ENCODE data around the gene DDIT4. TPM values are rescaled to one million over a fixed set of nuclear protein-coding genes. Genes with fewer than 3 reads are reported as not detected.
A peak's percentile ranks its signal among the peaks of the same experiment; 100 is the strongest.

The DDIT4 gene
- total RNA-seq, 1 experiment from 2014 or later, result 157 TPM

- TF ChIP-seq TCF7L2 (IDR thresholded peaks at IDR 0.05; ENCODE audit: low read depth, low read length) (no peak), REST (IDR thresholded peaks at IDR 0.05; ENCODE audit: insufficient read depth in 1 of 2, low read depth in 2 of 2, low read length in 1 of 2) (no peak), CTCF (IDR thresholded peaks at IDR 0.05) (no peak), SIN3A (IDR thresholded peaks at IDR 0.05; ENCODE audit: borderline replicate concordance, insufficient read depth, low read depth, low read length) (no peak), POLR2AphosphoS5 (IDR thresholded peaks at IDR 0.05; ENCODE audit: low read depth, low read length) (no peak)
- ChIA-PET CTCF (no interaction called here), POLR2A (no interaction called here)
- no peaks in the 10 kb centered on the region for H3K27me3 ChIP-seq (ENCODE audit: control insufficient read depth, insufficient read depth, low read length)
- no TSS peak for BruUV-seq (replicated peaks)
- DNase-seq (ENCODE audit: low read depth, low spot score), result no peak
- peaks cover 5% of the 10 kb centered on the region; the same call in 1 of the 2 replicates for H3K36me3 ChIP-seq (ENCODE audit: control insufficient read depth, insufficient read depth, low read length)
- no peak overlapping the region for H3K27ac ChIP-seq (ENCODE audit: low read length)
- no peaks in the 10 kb centered on the region for H3K9me3 ChIP-seq (ENCODE audit: control insufficient read depth, insufficient read depth, low read depth, low read length)
- intact Hi-C loops (cut with micrococcal nuclease; ENCODE audit: unreplicated experiment), result no loop called here
- in situ Hi-C loops (cut with HindIII; ENCODE audit: low pct_unique_long_range_greater_than_20kb, low sequenced_read_pairs), result no loop called here
- H3K4me1 ChIP-seq (ENCODE audit: control insufficient read depth, insufficient read depth, low read length), result peaks cover 21% of the 10 kb centered on the region
- H3K4me3 ChIP-seq (ENCODE audit: low read depth in 2 of 2, low read length in 2 of 2), result no peak overlapping the region
- ATAC-seq, result no peak
These were observed 47.2 kb upstream of the DDIT4 start for GRCh38 chr10:72226418-72227027.

- no TSS peak for BruUV-seq (replicated peaks)
These were observed 45.9 kb upstream of the DDIT4 start for GRCh38 chr10:72227826-72228225.

More at GRCh38 chr10:72227826-72228225, 45.9 kb upstream of the DDIT4 start:
- in situ Hi-C loops (cut with HindIII; ENCODE audit: low pct_unique_long_range_greater_than_20kb, low sequenced_read_pairs), result no loop called here
- Histone ChIP-seq H3K9me3 (ENCODE audit: control insufficient read depth, insufficient read depth, low read depth, low read length) (no peaks in the 10 kb centered on the region), H3K27me3 (ENCODE audit: control insufficient read depth, insufficient read depth, low read length) (no peaks in the 10 kb centered on the region), H3K4me3 (ENCODE audit: low read depth in 2 of 2, low read length in 2 of 2) (no peak overlapping the region), H3K36me3 (ENCODE audit: control insufficient read depth, insufficient read depth, low read length) (peaks cover 5% of the 10 kb centered on the region; the same call in 1 of the 2 replicates), H3K27ac (ENCODE audit: low read length) (peak overlapping the region; percentile 8; the same call in 1 of the 2 replicates), H3K4me1 (ENCODE audit: control insufficient read depth, insufficient read depth, low read length) (peaks cover 15% of the 10 kb centered on the region)
- DNase-seq (ENCODE audit: low read depth, low spot score) (no peak), ATAC-seq (no peak)
- intact Hi-C loops (cut with micrococcal nuclease; ENCODE audit: unreplicated experiment), result no loop called here
- POLR2A ChIA-PET, result interaction anchor here (0.6 kb wide), 1 partner anchor 11 kb away, joined by 4 read pairs; no protein-coding TSS in a partner anchor
- TF ChIP-seq CTCF (IDR thresholded peaks at IDR 0.05), result no peak
- CTCF ChIA-PET, result no interaction called here
